HUDEP-2 (cell line): ENCODE measurements around the gene RACK1.

ENCODE experiments used
- DNase-seq, 76 experiments: peaks; one replicate each; lab custom pipeline; 2025; ENCODE audit not compliant: unreplicated experiment in 76 of 76; lab: John Stamatoyannopoulos, UW

RACK1 gene

DNA sequence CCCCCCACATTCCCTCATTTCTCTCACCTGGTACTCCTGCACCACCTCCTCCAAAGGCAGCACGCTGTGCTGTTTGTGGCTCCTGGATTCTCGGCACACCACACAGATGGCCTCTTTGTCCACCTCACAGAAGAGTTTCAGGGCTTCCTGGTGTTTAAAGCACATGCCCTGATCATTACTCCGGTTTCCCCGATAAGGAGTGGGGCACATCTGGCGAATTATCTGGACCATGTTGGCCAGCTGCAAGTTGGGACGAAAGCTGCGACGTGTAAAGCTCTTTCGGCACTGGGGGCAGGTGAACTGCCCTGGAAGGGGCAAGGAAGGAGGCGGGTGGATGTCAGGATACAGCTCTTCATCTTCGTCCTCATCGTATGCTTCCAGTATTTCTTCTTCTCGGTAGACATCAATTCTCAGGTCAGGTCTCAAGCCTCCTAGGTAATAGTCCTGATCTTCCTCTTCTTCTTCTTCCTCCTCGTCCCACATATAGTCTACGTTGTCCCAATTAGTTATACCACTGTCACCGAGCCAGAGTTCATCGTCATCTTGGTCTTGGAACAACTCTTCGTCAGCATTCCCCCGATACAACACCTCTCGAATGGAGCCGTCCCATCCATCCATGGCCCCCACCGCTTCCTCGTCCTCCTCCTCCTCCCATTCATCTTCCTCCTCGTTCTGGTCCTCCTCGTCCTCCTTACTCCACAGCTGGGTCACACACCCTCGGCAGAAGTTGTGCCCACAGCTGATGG, 16.4 kb upstream of the RACK1 start:
- no peak for DNase-seq

DNA sequence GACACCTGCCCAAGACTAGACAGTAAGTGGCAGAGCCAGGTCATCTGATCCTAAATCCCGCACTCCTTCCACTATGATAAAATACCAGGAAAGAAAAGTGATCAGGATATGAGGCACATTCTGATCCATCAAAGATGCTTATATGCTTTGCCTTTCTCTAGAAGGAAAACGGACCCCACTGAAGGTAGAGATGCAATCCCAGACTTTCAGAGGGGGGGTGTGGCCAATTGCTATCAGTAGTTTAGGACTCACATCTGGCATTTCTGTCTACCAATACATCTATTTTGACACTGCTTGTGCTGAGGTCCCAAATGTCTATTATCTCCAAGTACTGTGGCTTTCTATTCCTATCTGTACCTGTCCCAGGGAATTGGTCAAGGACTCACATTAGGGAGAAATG, 15.6 kb upstream of the RACK1 start:
- no peak for DNase-seq

DNA sequence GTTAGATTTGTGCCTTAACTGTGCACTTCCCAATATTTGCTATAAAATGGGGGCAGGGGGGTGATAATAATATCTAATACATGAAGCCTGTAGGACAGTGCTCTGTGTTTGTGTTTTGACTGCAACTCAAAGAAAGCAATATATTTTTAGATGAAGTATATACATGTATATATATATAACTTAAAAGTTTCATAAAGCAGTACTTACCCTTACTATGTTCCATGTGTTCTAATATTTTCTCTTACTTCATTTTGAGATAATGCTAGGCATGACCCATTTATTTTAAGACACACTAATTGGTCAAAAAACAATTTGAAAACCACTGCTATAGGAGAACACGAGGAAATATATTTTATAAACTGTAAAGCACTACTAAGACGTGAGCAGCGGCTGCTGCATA, 14.9 kb upstream of the RACK1 start:
- DNase-seq: no peak

DNA sequence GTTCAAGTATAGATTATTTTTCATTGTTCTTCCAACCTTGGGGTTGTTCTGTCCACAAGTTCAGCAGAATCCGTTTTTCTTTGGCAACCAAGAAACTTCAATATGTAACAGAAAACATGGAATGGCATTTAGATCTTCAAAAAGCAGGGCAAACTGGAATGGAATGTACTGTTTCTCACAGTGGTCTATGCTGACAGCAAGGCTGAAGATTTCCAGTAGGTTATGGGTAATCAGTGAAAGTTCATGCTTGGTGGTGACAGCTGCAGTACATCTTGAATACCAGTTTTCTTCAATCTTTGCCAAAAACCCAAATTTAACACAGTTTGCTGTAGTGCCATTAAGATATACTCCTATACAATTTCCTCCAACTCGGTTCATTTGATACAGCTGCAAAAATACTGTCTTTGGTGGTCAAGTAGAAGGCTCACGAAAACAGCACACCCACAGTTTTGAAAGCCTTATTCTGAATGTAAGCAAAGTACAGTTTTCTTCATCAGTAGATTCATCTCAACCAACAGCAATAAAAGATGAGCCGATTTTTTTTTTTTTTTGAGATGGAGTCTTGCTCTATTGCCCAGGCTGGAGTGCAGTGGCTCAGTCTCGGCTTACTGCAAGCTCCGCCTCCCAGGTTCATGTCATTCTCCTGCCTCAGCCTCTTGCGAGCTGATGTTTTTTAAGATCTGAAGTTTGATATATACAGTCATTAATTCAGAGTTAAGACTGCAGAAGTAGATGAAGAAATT, 12.3 kb upstream of the RACK1 start:
- DNase-seq: no peak

DNA sequence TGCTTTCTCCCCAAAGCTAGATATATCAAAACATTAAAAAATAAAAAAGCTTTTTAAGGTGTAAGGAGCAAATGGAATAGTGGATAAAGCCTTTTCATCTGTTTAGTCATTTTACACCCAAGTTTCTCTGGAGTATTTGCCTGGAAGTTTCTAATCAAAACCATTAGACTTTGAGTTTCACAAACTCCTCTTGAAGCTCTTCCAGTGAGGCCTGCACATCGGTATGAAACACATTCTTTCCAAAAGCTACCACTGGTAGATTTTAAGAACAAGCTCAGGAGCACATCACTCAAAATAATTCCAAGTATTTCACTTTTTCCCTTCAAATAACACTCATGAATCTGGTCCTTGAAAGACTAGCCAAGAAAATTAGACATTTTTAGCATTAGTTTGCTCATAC, 11.6 kb upstream of the RACK1 start:
- DNase-seq: no peak

DNA sequence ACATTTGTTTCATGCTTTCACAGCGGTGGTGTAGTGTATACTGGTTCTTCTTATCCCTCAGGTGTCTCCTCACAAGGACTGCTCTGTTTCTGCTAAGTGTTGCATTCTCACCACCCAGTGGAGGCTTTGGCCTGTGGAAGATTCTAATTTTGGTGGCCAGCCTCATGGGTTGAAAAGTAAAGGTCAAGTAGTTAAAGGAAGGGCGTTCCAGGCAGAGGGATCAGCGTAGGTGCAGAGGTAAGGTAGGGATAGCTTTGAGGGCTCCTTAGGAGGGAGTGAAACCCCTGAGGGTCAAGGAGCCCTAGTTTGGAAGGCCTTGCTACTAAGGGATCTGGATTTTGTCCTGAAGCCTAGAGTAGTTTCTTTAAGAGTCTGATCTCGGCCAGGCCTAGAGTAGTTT, 4.6 kb upstream of the RACK1 start:
- no peak for DNase-seq

DNA sequence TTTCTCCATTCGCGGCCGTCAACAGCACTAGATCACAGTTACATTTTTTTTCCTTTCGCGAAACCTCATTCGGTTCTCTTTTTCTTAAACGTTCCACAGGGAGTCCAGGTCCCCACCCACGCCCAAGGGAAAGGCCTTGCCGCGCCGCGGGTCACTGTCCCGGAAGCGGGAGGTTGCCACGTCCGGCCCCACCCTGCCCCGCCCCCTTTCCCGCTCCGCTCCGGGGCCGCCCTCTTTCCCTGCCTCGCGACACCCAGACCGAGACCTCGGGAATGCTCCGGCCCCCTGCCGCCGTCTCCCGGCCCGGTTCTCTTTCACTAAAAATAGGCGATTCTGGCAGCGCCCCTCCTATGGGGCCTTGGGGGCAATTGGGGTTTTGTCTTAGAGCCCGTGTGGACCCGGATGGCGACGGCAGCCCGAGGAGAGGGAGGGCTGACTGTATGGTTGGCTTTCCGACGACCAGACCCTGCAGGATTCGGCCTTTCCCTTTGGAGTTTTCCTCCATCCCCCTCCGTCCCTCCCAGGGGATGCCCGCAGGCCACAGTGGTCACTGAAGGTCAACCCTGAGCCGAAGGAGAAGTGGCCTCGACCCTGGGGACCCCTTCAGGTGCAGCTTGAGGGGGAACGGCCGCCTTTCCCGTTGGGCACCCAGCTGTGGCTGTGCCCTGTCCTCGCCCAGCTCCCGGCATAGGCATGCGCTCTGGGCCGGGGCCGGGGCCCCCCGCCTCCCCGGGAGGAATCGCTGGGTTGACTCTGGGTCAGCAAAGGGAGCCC, 2.8 kb upstream of the RACK1 start:
- no peak for DNase-seq

DNA sequence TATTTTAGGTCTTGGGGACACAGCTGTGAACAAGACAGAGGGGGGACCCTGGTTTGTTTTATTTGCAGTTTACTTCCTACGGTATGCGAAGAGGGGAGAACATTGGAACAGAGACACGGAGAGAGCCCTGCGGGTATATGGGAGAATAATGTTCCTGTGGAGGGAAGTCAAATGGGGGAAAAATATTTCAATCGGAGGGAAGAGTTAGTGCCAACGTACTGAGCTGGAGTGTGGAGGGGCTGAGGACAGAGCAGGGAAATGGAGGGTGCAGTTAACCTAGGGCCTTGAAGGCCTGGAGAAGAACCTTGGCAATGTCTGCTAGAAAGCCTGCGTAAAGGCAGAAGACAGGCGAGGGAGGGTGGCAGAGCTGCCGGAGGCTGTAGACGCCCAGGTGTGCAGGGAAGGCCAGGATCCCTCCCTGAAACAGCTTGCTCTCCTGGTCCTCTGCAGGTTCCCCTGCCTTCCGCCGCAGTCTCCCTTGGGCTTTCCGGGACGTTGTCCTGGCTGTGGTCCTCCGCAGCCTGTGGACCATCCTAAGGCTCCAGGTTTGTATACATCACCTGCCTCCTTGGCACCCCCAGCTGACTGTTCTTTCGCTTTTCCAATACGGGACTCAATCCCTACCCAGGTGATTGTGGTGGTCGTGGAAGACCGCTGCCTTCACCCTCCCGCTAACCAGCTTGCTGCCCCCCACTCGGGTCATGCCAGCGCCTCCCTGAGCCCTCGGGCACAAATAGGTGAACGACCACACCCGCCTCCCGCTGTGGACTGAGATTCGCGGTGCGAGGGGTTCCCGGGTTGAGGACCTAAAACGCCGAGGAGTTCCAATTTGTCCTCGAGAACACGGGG, 1.9 kb upstream of the RACK1 start:
- DNase-seq: no peak

DNA sequence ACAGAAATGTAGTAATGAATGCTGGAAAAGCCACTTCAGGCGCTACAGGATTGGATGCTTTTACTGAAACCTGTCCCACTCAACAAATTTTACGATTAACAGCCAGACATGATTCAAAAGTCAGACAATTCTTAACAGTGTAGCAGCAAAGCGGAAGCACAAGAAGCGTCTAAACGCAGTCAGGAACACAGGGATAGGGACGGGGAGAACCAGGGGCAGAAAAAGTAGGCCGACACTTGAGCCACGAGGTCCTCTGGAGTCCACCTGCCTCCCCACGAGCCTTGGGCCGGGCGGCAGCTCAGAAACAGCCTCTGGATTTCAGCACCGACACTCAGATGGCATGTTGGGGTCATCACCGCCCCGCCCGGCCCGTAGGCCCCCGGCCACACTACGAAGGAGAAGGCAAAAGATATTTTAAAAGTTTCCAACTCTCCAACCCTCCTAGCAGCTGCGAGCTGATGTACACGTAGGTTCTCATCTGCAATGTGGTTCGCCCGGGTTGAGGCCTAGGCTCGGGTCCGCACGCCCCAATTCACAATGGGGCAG, 615 bp downstream of the RACK1 start:
- DNase-seq: no peak

DNA sequence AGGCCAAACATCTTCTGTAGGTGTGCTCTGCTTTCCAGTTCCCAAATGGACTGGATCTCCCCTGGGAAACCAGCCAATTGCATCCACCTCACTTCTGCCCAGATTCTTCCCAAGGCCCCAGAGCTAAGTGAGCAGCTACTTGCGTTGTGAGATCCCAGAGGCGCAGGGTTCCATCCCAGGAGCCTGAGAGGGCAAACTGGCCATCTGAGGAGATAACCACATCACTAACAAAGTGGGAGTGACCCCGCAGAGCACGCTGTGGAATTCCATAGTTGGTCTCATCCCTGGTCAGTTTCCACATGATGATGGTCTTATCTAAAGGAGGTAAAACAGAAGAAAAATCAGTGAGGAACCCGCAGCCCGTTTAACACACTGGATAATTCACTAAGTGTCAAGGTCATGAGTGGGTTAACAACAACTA, 1.7 kb downstream of the RACK1 start:
- no peak for DNase-seq

DNA sequence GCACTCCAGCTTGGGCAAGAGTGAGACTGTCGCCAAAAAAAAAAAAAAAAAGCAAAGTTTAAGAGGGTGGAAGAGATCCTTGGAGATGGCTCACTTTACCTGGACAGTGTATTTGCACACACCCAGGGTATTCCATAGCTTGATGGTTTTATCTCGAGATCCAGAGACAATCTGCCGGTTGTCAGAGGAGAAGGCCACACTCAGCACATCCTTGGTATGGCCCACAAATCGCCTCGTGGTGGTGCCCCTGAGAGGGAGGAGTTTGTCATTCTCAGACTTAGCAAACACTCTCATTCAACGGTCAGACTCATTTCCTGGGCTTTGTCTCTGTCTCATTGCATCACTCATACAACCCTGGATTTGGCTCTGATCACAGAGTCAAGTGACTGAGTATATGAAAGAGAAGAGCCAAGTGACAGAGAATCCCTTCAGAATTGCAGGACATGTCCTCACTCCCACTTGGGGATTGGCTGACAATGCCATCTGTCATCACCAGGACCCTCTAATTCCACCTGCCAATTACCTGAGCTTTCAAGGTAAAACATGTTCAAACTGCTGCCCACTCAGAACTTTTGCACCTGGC, 2.2 kb downstream of the RACK1 start:
- no peak for DNase-seq

DNA sequence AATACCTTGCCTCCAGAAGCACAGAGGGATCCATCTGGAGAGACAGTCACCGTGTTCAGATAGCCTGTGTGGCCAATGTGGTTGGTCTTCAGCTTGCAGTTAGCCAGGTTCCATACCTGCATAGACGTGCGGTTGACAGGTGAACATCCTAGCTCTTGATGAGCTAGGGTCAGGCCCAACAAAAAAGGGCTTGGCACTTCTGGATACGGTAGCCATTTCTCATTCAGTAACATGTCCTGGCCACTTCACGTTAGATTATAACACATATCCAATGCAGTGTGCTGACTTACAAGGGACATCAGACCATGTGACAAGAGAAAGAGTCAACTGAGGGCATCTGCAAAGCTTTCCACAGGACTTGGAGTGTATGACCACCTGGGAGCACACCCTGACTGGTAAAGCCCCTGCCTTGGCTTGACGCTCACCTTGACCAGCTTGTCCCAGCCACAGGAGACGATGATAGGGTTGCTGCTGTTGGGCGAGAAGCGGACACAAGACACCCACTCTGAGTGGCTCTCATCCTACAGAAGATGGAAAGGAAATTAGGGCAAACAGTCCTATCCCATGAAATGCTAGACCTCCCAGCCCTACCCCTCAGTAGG, 4.5 kb downstream of the RACK1 start:
- DNase-seq: no peak

DNA sequence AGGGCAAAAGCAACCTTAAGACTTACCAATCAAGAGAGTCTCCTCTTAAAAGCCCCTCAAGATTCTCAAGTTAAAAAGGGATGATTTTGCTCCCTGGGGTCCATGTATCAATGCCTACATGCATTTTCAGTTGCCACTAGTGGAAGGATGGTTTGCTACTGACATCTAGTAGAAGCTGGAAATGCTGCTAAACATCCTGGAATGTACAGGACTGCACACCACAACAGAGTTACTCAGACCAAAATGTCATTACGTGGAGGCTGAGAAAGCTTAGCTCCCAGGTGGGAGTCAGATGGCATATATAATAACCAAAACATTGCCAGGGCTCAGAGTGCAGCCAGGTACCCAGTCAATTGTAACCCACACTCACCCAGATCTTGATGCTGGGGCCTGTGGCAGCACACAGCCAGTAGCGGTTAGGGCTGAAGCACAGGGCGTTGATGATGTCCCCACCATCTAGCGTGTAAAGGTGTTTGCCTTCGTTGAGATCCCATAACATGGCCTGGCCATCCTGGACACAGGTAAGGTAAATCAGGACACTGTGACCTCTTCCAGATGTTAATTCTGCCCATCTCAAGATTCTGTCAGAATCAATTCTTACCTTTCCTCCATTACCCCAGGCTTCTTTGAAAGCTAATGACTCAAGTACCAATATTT, 5.8 kb downstream of the RACK1 start:
- DNase-seq: no peak

DNA sequence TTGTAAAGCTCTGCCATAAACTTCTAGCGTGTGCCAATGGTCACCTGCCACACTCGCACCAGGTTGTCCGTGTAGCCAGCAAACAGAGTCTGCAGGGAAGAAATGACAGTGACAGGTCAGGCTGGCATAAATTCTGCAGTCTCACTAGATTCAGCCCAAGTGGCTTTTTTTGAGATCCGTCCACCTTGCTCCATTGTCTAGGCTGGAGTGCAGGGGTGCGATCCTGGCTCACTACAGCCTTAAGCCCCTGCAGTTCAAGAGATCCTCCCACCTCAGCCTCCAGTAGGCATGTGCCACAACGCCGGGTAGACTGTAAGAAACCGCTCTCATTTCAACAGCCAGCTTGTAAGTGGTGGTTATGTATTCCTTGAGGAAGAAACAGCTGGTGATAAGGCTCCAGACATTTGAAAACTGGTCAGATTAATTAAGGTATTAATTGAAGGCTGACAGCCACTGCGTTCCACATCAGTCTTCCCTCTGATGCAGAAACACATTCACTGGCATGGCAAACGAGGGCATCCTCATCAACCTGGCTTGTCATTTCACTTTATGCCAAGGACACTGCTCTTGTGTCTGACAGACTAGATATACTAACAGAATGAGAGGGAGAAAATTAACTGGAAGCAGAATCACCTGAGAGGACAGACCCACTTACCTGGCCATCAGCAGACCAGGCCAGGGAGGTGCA, 6.6 kb downstream of the RACK1 start:
- DNase-seq: no peak

DNA sequence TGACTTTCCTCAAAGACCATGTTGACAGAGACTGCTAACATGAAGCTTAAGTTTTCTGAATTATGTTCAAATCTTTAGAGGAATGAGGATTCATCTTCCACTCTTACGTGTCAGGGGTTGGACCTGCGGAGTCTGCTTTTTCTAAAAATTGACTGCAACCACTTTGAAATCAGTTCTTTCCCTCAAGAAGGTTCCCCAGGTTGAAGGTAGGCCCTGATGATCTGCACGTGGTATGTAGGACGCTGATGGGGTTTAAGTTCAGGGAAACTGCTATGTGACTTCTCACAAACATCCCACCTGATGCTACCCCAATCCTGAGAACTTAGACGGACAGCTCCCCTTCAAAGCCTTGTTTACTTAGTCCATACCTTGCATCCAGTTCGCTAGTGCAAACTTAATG, 7.2 kb downstream of the RACK1 start:
- DNase-seq: no peak

DNA sequence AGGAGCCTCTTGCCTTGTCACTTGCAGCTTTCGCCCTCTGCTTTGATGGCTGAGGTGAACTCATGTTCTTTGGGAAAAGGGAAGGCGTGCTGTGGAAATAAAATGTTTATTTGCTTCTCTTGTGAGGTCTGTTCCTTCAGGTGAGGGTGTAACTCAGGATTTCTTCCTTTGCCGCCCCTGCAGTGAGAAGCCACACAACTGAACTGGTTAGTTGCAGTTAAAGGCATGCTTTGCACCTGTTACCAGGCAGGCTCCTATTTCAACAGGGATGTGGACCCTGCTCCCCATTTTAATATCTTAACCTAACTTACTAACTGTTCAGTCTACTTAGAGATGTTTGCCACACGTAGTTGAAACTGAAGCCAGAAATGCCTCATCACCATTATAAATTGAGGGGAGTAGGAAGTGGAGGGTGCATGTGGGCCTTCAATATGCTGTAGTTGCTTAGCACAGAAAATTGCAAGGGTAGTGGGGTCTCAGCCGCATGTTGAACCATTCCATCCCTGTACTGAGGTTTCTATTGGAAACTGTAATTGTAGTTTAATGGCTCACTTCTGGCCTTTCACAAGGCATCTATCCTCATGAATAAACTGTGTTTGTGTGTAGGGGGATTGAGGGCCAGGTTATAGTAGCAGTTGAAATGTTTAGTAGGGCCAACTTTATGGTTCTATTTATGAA, 7.9 kb downstream of the RACK1 start:
- no peak for DNase-seq

DNA sequence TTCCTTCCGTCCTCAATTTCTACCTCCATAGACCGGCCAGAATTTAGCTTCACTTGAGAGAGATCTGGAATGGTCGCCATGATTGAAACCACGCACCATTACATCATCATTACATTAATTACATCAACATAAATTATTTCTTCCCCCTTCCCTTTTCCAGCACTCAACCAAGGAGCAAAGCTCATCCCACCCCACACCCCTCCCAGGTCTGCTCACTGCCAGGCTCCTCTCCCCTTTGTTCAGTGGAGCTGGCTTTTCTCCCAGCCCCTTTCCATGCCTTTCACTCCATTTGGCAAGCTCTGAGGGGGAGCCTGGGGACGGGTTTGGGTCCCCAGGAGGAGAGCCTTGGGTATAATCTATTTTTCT, 8.4 kb downstream of the RACK1 start:
- DNase-seq: no peak
